SK-N-SH treated with all-trans-retinoic acid at 6 μM for 48 hours (cell line): Measurements from ENCODE around the gene UBE2Q1.

ENCODE experiments used
- CREB5 ChIP-seq: fragments of 250-450 bp; sonication (Bioruptor Pico); IDR thresholded peaks from 2 replicates; pipeline ENCODE4 v1.5.1; 2020; ENCODE audit warnings: low read depth, mild to moderate bottlenecking, moderate library complexity
- GLIS3 ChIP-seq: fragments of 250-450 bp; sonication (Bioruptor Pico); IDR thresholded peaks from 2 replicates; pipeline ENCODE4 v1.5.0; 2020; ENCODE audit warnings: mild to moderate bottlenecking, moderate library complexity
- ISL1 ChIP-seq: fragments of 250-450 bp; sonication (Bioruptor Pico); IDR thresholded peaks from 2 replicates; pipeline ENCODE4 v2.1.2; 2022; ENCODE audit warnings: mild to moderate bottlenecking, moderate library complexity
- PATZ1 ChIP-seq: fragments of 250-450 bp; sonication (Bioruptor Pico); IDR thresholded peaks from 2 replicates; pipeline ENCODE4 v1.8.0; 2020; ENCODE audit warnings: mild to moderate bottlenecking, moderate library complexity, borderline replicate concordance
- RARB ChIP-seq: fragments of 250-450 bp; sonication (Bioruptor Pico); IDR thresholded peaks from 2 replicates; pipeline ENCODE4 v1.8.0; 2021; ENCODE audit warnings: mild to moderate bottlenecking, moderate library complexity
- TSHZ2 ChIP-seq: fragments of 250-450 bp; sonication (Bioruptor Pico); IDR thresholded peaks from 2 replicates; pipeline ENCODE4 v1.5.0; 2020; ENCODE audit warnings: mild to moderate bottlenecking, moderate library complexity
- ZNF565 ChIP-seq: fragments of 450-650 bp; formaldehyde crosslinking; conservative IDR thresholded peaks from 2 replicates; pipeline ENCODE4 v1.5.0; 2020; ENCODE audit warnings: low read depth, mild to moderate bottlenecking, moderate library complexity
- ZNF8 ChIP-seq: fragments of 450-650 bp; formaldehyde crosslinking; IDR thresholded peaks from 2 replicates; pipeline ENCODE4 v1.5.0; 2020; ENCODE audit warnings: mild to moderate bottlenecking, moderate library complexity

GRCh38 chr1:154550070-154550469 lies 8.4 kb downstream of the UBE2Q1 start:
- no peak for TF ChIP-seq PATZ1 (CRISPR knock-in tag)
- no peak for TF ChIP-seq ZNF8 (CRISPR knock-in tag)
- TF ChIP-seq CREB5, result no peak
- no peak for TF ChIP-seq GLIS3 (CRISPR knock-in tag)
- TF ChIP-seq TSHZ2 (CRISPR knock-in tag), result no peak
- TF ChIP-seq RARB, result no peak
- no peak for TF ChIP-seq ISL1 (CRISPR knock-in tag)
- TF ChIP-seq ZNF565 (CRISPR knock-in tag), result no peak
